ENCODE measurements around the gene YTHDF1.

The YTHDF1 gene

GRCh38 chr20:63150911-63151531 is 64.9 kb downstream of the YTHDF1 start:
- H3K4me3 ChIP-seq (ENCODE audit: low read depth in 1 of 2, low read length in 2 of 2), result no peak overlapping the region
- H3K9ac ChIP-seq (ENCODE audit: low read depth in 1 of 2, low read length in 2 of 2), result no peak overlapping the region
- no peak overlapping the region for H3K27ac ChIP-seq (ENCODE audit: low read depth, low read length)
- H3K4me1 ChIP-seq (ENCODE audit: control insufficient read depth in 1 of 2, insufficient read depth in 2 of 2, low read length in 2 of 2), result no peaks in the 10 kb centered on the region
- peaks cover 4 to 11% of the 10 kb centered on the region in 2 donors for H3K27me3 ChIP-seq (ENCODE audit: control insufficient read depth in 1 of 2, insufficient read depth in 2 of 2, low read length in 2 of 2)
- peaks cover 6 to 8% of the 10 kb centered on the region in 2 donors for H3K9me3 ChIP-seq (ENCODE audit: control insufficient read depth in 1 of 2, low read length in 2 of 2)
- H3K36me3 ChIP-seq (ENCODE audit: control insufficient read depth in 1 of 2, insufficient read depth in 2 of 2, low read length in 2 of 2), result no peaks in the 10 kb centered on the region

GRCh38 chr20:63150391-63150898 is 65.5 kb downstream of the YTHDF1 start:
- Histone ChIP-seq H3K9me3 (ENCODE audit: control insufficient read depth in 1 of 2, low read length in 2 of 2) (peaks cover 6 to 8% of the 10 kb centered on the region in 2 donors), H3K27me3 (ENCODE audit: control insufficient read depth in 1 of 2, insufficient read depth in 2 of 2, low read length in 2 of 2) (peaks cover 4 to 11% of the 10 kb centered on the region in 2 donors), H3K36me3 (ENCODE audit: control insufficient read depth in 1 of 2, insufficient read depth in 2 of 2, low read length in 2 of 2) (no peaks in the 10 kb centered on the region), H3K4me1 (ENCODE audit: control insufficient read depth in 1 of 2, insufficient read depth in 2 of 2, low read length in 2 of 2) (no peaks in the 10 kb centered on the region), H3K9ac (ENCODE audit: low read depth in 1 of 2, low read length in 2 of 2) (no peak overlapping the region), H3K4me3 (ENCODE audit: low read depth in 1 of 2, low read length in 2 of 2) (no peak overlapping the region), H3K27ac (ENCODE audit: low read depth, low read length) (no peak overlapping the region)

GRCh38 chr20:63149531-63150192 is 66.3 kb downstream of the YTHDF1 start:
- H3K9ac ChIP-seq (ENCODE audit: low read depth in 1 of 2, low read length in 2 of 2), result no peak overlapping the region
- peaks cover 4 to 8% of the 10 kb centered on the region in 2 donors for H3K27me3 ChIP-seq (ENCODE audit: control insufficient read depth in 1 of 2, insufficient read depth in 2 of 2, low read length in 2 of 2)
- H3K4me1 ChIP-seq (ENCODE audit: control insufficient read depth in 1 of 2, insufficient read depth in 2 of 2, low read length in 2 of 2), result no peaks in the 10 kb centered on the region
- H3K27ac ChIP-seq (ENCODE audit: low read depth, low read length), result no peak overlapping the region
- no peak overlapping the region for H3K4me3 ChIP-seq (ENCODE audit: low read depth in 1 of 2, low read length in 2 of 2)
- no peaks in the 10 kb centered on the region for H3K36me3 ChIP-seq (ENCODE audit: control insufficient read depth in 1 of 2, insufficient read depth in 2 of 2, low read length in 2 of 2)
- H3K9me3 ChIP-seq (ENCODE audit: control insufficient read depth in 1 of 2, low read length in 2 of 2), result peaks cover 6 to 8% of the 10 kb centered on the region in 2 donors

GRCh38 chr20:63148696-63149095 is 67.2 kb downstream of the YTHDF1 start:
- H3K9me3 ChIP-seq (ENCODE audit: control insufficient read depth in 1 of 2, low read length in 2 of 2), result peaks cover 6 to 8% of the 10 kb centered on the region in 2 donors
- H3K4me1 ChIP-seq (ENCODE audit: control insufficient read depth in 1 of 2, insufficient read depth in 2 of 2, low read length in 2 of 2), result no peaks in the 10 kb centered on the region
- H3K27ac ChIP-seq (ENCODE audit: low read depth, low read length), result no peak overlapping the region
- H3K36me3 ChIP-seq (ENCODE audit: control insufficient read depth in 1 of 2, insufficient read depth in 2 of 2, low read length in 2 of 2), result no peaks in the 10 kb centered on the region
- H3K27me3 ChIP-seq (ENCODE audit: control insufficient read depth in 1 of 2, insufficient read depth in 2 of 2, low read length in 2 of 2), result peaks cover 4 to 8% of the 10 kb centered on the region in 2 donors
- no peak overlapping the region for H3K9ac ChIP-seq (ENCODE audit: low read depth in 1 of 2, low read length in 2 of 2)
- H3K4me3 ChIP-seq (ENCODE audit: low read depth in 1 of 2, low read length in 2 of 2), result no peak overlapping the region

GRCh38 chr20:63147532-63147931 is 68.4 kb downstream of the YTHDF1 start:
- Histone ChIP-seq H3K27ac (ENCODE audit: low read depth, low read length) (no peak overlapping the region), H3K27me3 (ENCODE audit: control insufficient read depth in 1 of 2, insufficient read depth in 2 of 2, low read length in 2 of 2) (peaks cover 0 to 8% of the 10 kb centered on the region in 2 donors), H3K4me3 (ENCODE audit: low read depth in 1 of 2, low read length in 2 of 2) (no peak overlapping the region), H3K9ac (ENCODE audit: low read depth in 1 of 2, low read length in 2 of 2) (no peak overlapping the region), H3K4me1 (ENCODE audit: control insufficient read depth in 1 of 2, insufficient read depth in 2 of 2, low read length in 2 of 2) (no peaks in the 10 kb centered on the region), H3K9me3 (ENCODE audit: control insufficient read depth in 1 of 2, low read length in 2 of 2) (peaks cover 6 to 8% of the 10 kb centered on the region in 2 donors), H3K36me3 (ENCODE audit: control insufficient read depth in 1 of 2, insufficient read depth in 2 of 2, low read length in 2 of 2) (no peaks in the 10 kb centered on the region)
